NOMO-1 treated with DMSO at 0.1 percent for 48 hours (cell line): Measurements from ENCODE around the gene SLC17A6.

Source experiments
- DNase-seq: peaks from one replicate; lab custom pipeline; 2025; ENCODE audit not compliant: unreplicated experiment; lab: John Stamatoyannopoulos, UW

SLC17A6 gene

GRCh38 chr11:22389526-22390282, 51.5 kb downstream of the SLC17A6 start:
- no peak for DNase-seq

GRCh38 chr11:22390283-22390655, 52.1 kb downstream of the SLC17A6 start:
- no peak for DNase-seq

- no peak for DNase-seq
Measured at GRCh38 chr11:22392561-22392960, 54.4 kb downstream of the SLC17A6 start.

GRCh38 chr11:22405377-22405776, 67.2 kb downstream of the SLC17A6 start:
- DNase-seq, result no peak

GRCh38 chr11:22407267-22407666, 69.1 kb downstream of the SLC17A6 start:
- no peak for DNase-seq

GRCh38 chr11:22407921-22408320, 69.7 kb downstream of the SLC17A6 start:
- DNase-seq, result no peak

GRCh38 chr11:22415476-22415875, 77.3 kb downstream of the SLC17A6 start:
- no peak for DNase-seq

- DNase-seq, result no peak
Measured at GRCh38 chr11:22416462-22416861, 78.3 kb downstream of the SLC17A6 start.

GRCh38 chr11:22426915-22427314, 88.7 kb downstream of the SLC17A6 start:
- DNase-seq, result no peak
